H1 (cell line): ENCODE measurements around the gene SRCIN1. TPM values are rescaled to one million over a fixed set of nuclear protein-coding genes. Genes with fewer than 3 reads are reported as not detected.

ENCODE experiments used
- CTCF ChIA-PET: fragments of 300-600 bp; sonication (Branson Sonifier 250); formaldehyde crosslinking; loops from one replicate; lab custom pipeline; 2021; ENCODE audit not compliant: partially characterized antibody; lab: Charles Lee
- POLR2A ChIA-PET: fragments of 300-600 bp; sonication (Branson Sonifier 250); formaldehyde crosslinking; loops from one replicate; lab custom pipeline; 2021; ENCODE audit warnings: inconsistent platforms; ENCODE audit not compliant: partially characterized antibody; lab: Charles Lee
- DNase-seq, 2 experiments: peaks; one replicate each; pipeline versions ENCODE4 v3.0.0 to v3.0.0-alpha.2; 2010 to 2022; ENCODE audit warnings: low spot score in 2 of 2, low read depth in 1 of 2, mixed read lengths in 1 of 2
- FAIRE-seq: peaks from 2 replicates; lab custom pipeline; 2011; peaks lifted over from hg19 to GRCh38; lab: Jason Lieb, UNC
- H2AFZ ChIP-seq: 2 replicates; pipeline ENCODE4 v1.8.1; 2012; ENCODE audit warnings: low read length, inconsistent platforms
- H2AK5ac ChIP-seq: 2 replicates; pipeline ENCODE4 v1.6.1; 2013; ENCODE audit warnings: low read depth, low read length
- H2BK120ac ChIP-seq: replicated peaks from 2 replicates; pipeline ENCODE3; 2013; ENCODE audit warnings: low read depth, low read length, inconsistent platforms
- H2BK12ac ChIP-seq: 2 replicates; pipeline ENCODE4 v1.6.1; 2013; ENCODE audit warnings: low read depth, low read length
- H2BK15ac ChIP-seq: 2 replicates; pipeline ENCODE4 v1.6.1; 2013; ENCODE audit warnings: low read length
- H2BK20ac ChIP-seq: 2 replicates; pipeline ENCODE4 v1.6.1; 2013; ENCODE audit warnings: low read length
- H2BK5ac ChIP-seq: 2 replicates; pipeline ENCODE4 v1.6.1; 2013; ENCODE audit warnings: low read depth, low read length
- H3K14ac ChIP-seq: 2 replicates; pipeline ENCODE4 v1.6.1; 2013; ENCODE audit warnings: inconsistent platforms; ENCODE audit not compliant: insufficient read length
- H3K18ac ChIP-seq: 2 replicates; pipeline ENCODE4 v1.6.1; 2013; ENCODE audit warnings: low read length; ENCODE audit errors: extremely low read depth
- H3K23ac ChIP-seq: 2 replicates; pipeline ENCODE4 v1.6.1; 2013; ENCODE audit warnings: inconsistent platforms; ENCODE audit not compliant: insufficient read length
- H3K23me2 ChIP-seq: 2 replicates; pipeline ENCODE4 v1.6.1; 2013; ENCODE audit warnings: low read depth, low read length
- H3K27ac ChIP-seq: 2 replicates; pipeline ENCODE4 v1.6.1; 2011; ENCODE audit warnings: low read depth, low read length, inconsistent platforms
- H3K27me3 ChIP-seq, 4 experiments: replicated peaks in 1 of 4; 1 replicate in 1 of 4; 2 replicates in 3 of 4; pipeline versions ENCODE4 v1.6.1 to v1.8.1; 2011 to 2013; ENCODE audit warnings: low read length in 3 of 4, mild to moderate bottlenecking in 3 of 4, inconsistent platforms in 2 of 4, mixed read lengths in 2 of 4, moderate library complexity in 1 of 4; ENCODE audit not compliant: control insufficient read depth in 3 of 4, insufficient read depth in 3 of 4; ENCODE audit errors: extremely low read depth in 1 of 4
- H3K36me3 ChIP-seq, 4 experiments: 2 replicates each; pipeline versions ENCODE4 v1.6.1 to v1.8.1; 2011 to 2013; ENCODE audit warnings: mild to moderate bottlenecking in 4 of 4, low read length in 3 of 4, moderate library complexity in 2 of 4, control low read depth in 1 of 4, inconsistent platforms in 1 of 4; ENCODE audit not compliant: insufficient read depth in 4 of 4, control insufficient read depth in 2 of 4
- H3K4ac ChIP-seq: replicated peaks from 2 replicates; pipeline ENCODE3; 2013; ENCODE audit warnings: low read length, low read depth, mixed read lengths, inconsistent platforms; ENCODE audit not compliant: insufficient read length
- H3K4me1 ChIP-seq, 4 experiments: replicated peaks in 1 of 4; 1 replicate in 1 of 4; 2 replicates in 3 of 4; pipeline versions ENCODE4 v1.6.1 to v1.8.1; 2011 to 2013; ENCODE audit warnings: low read length in 3 of 4, inconsistent platforms in 2 of 4, mixed read lengths in 1 of 4; ENCODE audit not compliant: insufficient read depth in 4 of 4, control insufficient read depth in 3 of 4
- H3K4me2 ChIP-seq, 2 experiments: 2 replicates each; pipeline versions ENCODE4 v1.6.1 to v1.8.1; 2011 to 2013; ENCODE audit warnings: low read depth in 2 of 2, low read length in 2 of 2, control low read depth in 1 of 2, inconsistent platforms in 1 of 2, mild to moderate bottlenecking in 1 of 2; ENCODE audit not compliant: insufficient read depth in 1 of 2
- H3K4me3 ChIP-seq, 4 experiments: fragments of 200-600, 300-600 bp in 1 of 4; sonication (generic), shearing (Covaris generic), sonication (Bioruptor Twin) in 1 of 4; 2 replicates each; pipeline versions ENCODE4 v1.5.1 to v1.8.1; 2011 to 2016; ENCODE audit warnings: low read length in 4 of 4, low read depth in 3 of 4, control low read depth in 2 of 4, inconsistent platforms in 2 of 4, mild to moderate bottlenecking in 2 of 4, mixed read lengths in 1 of 4, moderate library complexity in 1 of 4; ENCODE audit not compliant: insufficient read depth in 2 of 4; ENCODE audit errors: extremely low read depth in 1 of 4
- H3K56ac ChIP-seq: replicated peaks from 2 replicates; pipeline ENCODE3; 2013; ENCODE audit warnings: low read depth, mild to moderate bottlenecking, mixed read lengths, low read length, inconsistent platforms; ENCODE audit not compliant: insufficient read length
- H3K79me1 ChIP-seq: 2 replicates; pipeline ENCODE4 v1.6.1; 2013; ENCODE audit warnings: low read depth, low read length, control low read depth
- H3K79me2 ChIP-seq, 2 experiments: 2 replicates each; pipeline versions ENCODE4 v1.6.1 to v1.8.1; 2012 to 2013; ENCODE audit warnings: low read length in 2 of 2, mild to moderate bottlenecking in 2 of 2, inconsistent platforms in 1 of 2; ENCODE audit not compliant: insufficient read depth in 2 of 2, control insufficient read depth in 1 of 2
- H3K9ac ChIP-seq, 4 experiments: replicated peaks in 1 of 4; 1 replicate in 1 of 4; 2 replicates in 3 of 4; pipeline versions ENCODE4 v1.6.1 to v1.8.1; 2011 to 2013; ENCODE audit warnings: low read depth in 3 of 4, low read length in 3 of 4, control low read depth in 2 of 4, mild to moderate bottlenecking in 2 of 4, moderate library complexity in 2 of 4, inconsistent platforms in 1 of 4; ENCODE audit errors: extremely low read depth in 1 of 4
- H3K9me3 ChIP-seq, 2 experiments: 2 replicates each; pipeline versions ENCODE4 v1.6.1 to v1.8.1; 2012 to 2013; ENCODE audit warnings: mild to moderate bottlenecking in 2 of 2, moderate library complexity in 2 of 2, control low read depth in 1 of 2, inconsistent platforms in 1 of 2, low read depth in 1 of 2, low read length in 1 of 2, mixed read lengths in 1 of 2; ENCODE audit not compliant: insufficient read depth in 2 of 2
- H4K20me1 ChIP-seq, 2 experiments: replicated peaks in 1 of 2; 2 replicates each; pipeline versions ENCODE3 to v1.8.1; 2011 to 2013; ENCODE audit warnings: inconsistent platforms in 2 of 2, low read length in 2 of 2, mild to moderate bottlenecking in 1 of 2; ENCODE audit not compliant: insufficient read depth in 2 of 2, control insufficient read depth in 1 of 2
- H4K5ac ChIP-seq: 2 replicates; pipeline ENCODE4 v1.6.1; 2013; ENCODE audit warnings: low read length, low read depth, mixed read lengths, inconsistent platforms; ENCODE audit not compliant: insufficient read length
- H4K8ac ChIP-seq: 2 replicates; pipeline ENCODE4 v1.8.0; 2013; ENCODE audit warnings: mild to moderate bottlenecking, moderate library complexity, low read length, inconsistent platforms; ENCODE audit not compliant: insufficient read depth; ENCODE audit errors: extremely low read depth
- H4K91ac ChIP-seq: replicated peaks from 2 replicates; pipeline ENCODE3; 2013; ENCODE audit warnings: low read length, mixed read lengths, inconsistent platforms; ENCODE audit not compliant: insufficient read length
- POLR2AphosphoS5 ChIP-seq: IDR thresholded peaks from 2 replicates; pipeline ENCODE4 v1.6.1; 2011; ENCODE audit warnings: low read depth, low read length
- RFX5 ChIP-seq: IDR thresholded peaks from 2 replicates; pipeline ENCODE4 v1.6.1; 2011; ENCODE audit warnings: low read depth, low read length, improper control_type of control experiment, borderline replicate concordance
- WGBS, 2 experiments: shearing (Covaris generic) in 1 of 2; methylation state at CpG; one replicate each; pipeline versions ENCODE4 v1.1.6 to v1.1.7; 2013 to 2015; ENCODE audit warnings: low lambda C conversion rate in 2 of 2, mixed read lengths in 2 of 2, inconsistent platforms in 1 of 2, low coverage in 1 of 2, missing lambda C conversion rate in 1 of 2; ENCODE audit not compliant: insufficient replicate concordance in 2 of 2, insufficient coverage in 1 of 2, insufficient read length in 1 of 2; ENCODE audit errors: extremely low coverage in 1 of 2, missing lambda C conversion rate in 1 of 2; 5-methylcytosine and 5-hydroxymethylcytosine counted together
- polyA plus RNA-seq, 7 experiments: library from polyadenylated mRNA; depleted of rRNA in 3 of 7; stranded (reverse) in 5 of 7; unstranded in 2 of 7; fragments of >200 nt in 5 of 7; fragments of 200-250 nt in 2 of 7; gene quantifications; 1 replicate in 5 of 7; 2 replicates in 1 of 7; 4 replicates in 1 of 7; pipeline versions ENCODE4 v1.2.1 to v1.2.3, GENCODE V29; 2011 to 2013; ENCODE audit warnings: missing spikeins in 2 of 7, mixed read lengths in 2 of 7
- total RNA-seq: library from RNA; stranded (reverse); fragmentation: NEBNext Ultra II Directional; extraction: Animal tissue kit (Norgen Biotek cat#: 25700); gene quantifications from 2 replicates; pipeline ENCODE4 v1.2.1, GENCODE V29; 2021

SRCIN1 gene
- total and polyA plus RNA-seq, 2 of the 8 experiments (the other 6 are each of a cell fraction or from before 2014, with no cell fraction given) = 2.8 to 3.8 TPM

- H2AK5ac ChIP-seq = no peak overlapping the region
- H3K9ac ChIP-seq = no peak overlapping the region
- no peak overlapping the region for H2AFZ ChIP-seq
- 0 out of 2 replicates have a peak, but pooled peaks cover 2% of the 10 kb centered on the region for H3K79me1 ChIP-seq
- WGBS, 2 experiments = 87% methylated on average over 4 of the region's 7 CpGs; no CpG with 5 or more reads in 1 of the 2 experiments
- no peaks in the 10 kb centered on the region for H3K9me3 ChIP-seq
- H3K18ac ChIP-seq = no peak overlapping the region
- H3K4me2 ChIP-seq = no peak overlapping the region
- no peak overlapping the region for H3K56ac ChIP-seq
- no peak overlapping the region for H4K5ac ChIP-seq
- no peak overlapping the region for H2BK5ac ChIP-seq
- peaks cover 0 to 4% (median 3%) of the 10 kb centered on the region in 4 experiments; a peak in 3 of 7 replicates for H3K27me3 ChIP-seq
- H2BK12ac ChIP-seq = no peak overlapping the region
- no peaks in the 10 kb centered on the region for H3K79me2 ChIP-seq
- no peak overlapping the region for H3K23ac ChIP-seq
- no peak overlapping the region for H3K4me3 ChIP-seq
- TF ChIP-seq RFX5 (no peak), POLR2AphosphoS5 (no peak)
- H3K27ac ChIP-seq = no peak overlapping the region
- ChIA-PET POLR2A (interaction anchor here (1.7 to 6.2 kb wide), 3 partner anchors 11 to 28 kb away, joined by 3 to 32 read pairs (median 28); no protein-coding TSS in a partner anchor), CTCF (interaction anchor here (0.9 to 32.0 kb wide), 5 partner anchors 11 to 77 kb away, joined by 3 to 914 read pairs (median 281); partner anchors contain the start of gene SRCIN1)
- peaks cover 3 to 47% (median 27%) of the 10 kb centered on the region in 4 experiments for H3K4me1 ChIP-seq
- no peak overlapping the region for H2BK15ac ChIP-seq
- H3K14ac ChIP-seq = no peak overlapping the region
- H3K4ac ChIP-seq = no peak overlapping the region
- no peak overlapping the region for H4K91ac ChIP-seq
- H3K23me2 ChIP-seq = no peaks in the 10 kb centered on the region
- H2BK20ac ChIP-seq = no peak overlapping the region
- H3K36me3 ChIP-seq = no peaks in the 10 kb centered on the region; a peak in 1 of 8 replicates
- DNase-seq = no peak
- H4K8ac ChIP-seq = no peak overlapping the region; the same call in 1 of the 2 replicates
- peaks cover 0 to 6% of the 10 kb centered on the region in 2 experiments for H4K20me1 ChIP-seq
- FAIRE-seq = no peak
- no peak overlapping the region for H2BK120ac ChIP-seq
Measured at GRCh38 chr17:38586788-38587187, 19.0 kb downstream of the SRCIN1 start.
